OCI-LY3 (cell line): ENCODE measurements around the gene ROBO2.

Experiments used
- H2AFZ ChIP-seq: fragments of 200-600, 300-600 bp; shearing (Covaris generic); 2 replicates; pipeline ENCODE4 v1.6.0; 2014; ENCODE audit warnings: antibody characterized with exemption, low read depth, low read length
- H3K27ac ChIP-seq: fragments of 200-600, 300-600 bp; sonication (generic); 2 replicates; pipeline ENCODE4 v1.5.1; 2014; ENCODE audit warnings: mild to moderate bottlenecking, low read length, moderate library complexity, mixed read lengths
- H3K27me3 ChIP-seq: fragments of 200-600, 300-600 bp; sonication (generic); 2 replicates; pipeline ENCODE4 v1.6.1; 2014; ENCODE audit warnings: low read depth, low read length, mixed read lengths
- H3K36me3 ChIP-seq: fragments of 200-600, 300-600 bp; sonication (generic); replicated peaks from 2 replicates; pipeline ENCODE3; 2014; ENCODE audit warnings: low read depth, low read length, mixed read lengths
- H3K4me1 ChIP-seq: fragments of 300-600, 200-600 bp; sonication (generic); 2 replicates; pipeline ENCODE4 v1.6.1; 2014; ENCODE audit warnings: low read length, mixed read lengths
- H3K4me2 ChIP-seq: fragments of 200-600, 300-600 bp; sonication (generic); 2 replicates; pipeline ENCODE4 v1.6.1; 2014; ENCODE audit warnings: low read length, mixed read lengths
- H3K4me3 ChIP-seq: fragments of 300-600, 200-600 bp; sonication (generic); 2 replicates; pipeline ENCODE4 v1.5.1; 2014; ENCODE audit warnings: antibody characterized with exemption, mild to moderate bottlenecking, low read length, moderate library complexity
- H3K79me2 ChIP-seq: fragments of 300-600, 200-600 bp; shearing (Covaris generic); 2 replicates; pipeline ENCODE4 v1.6.1; 2014; ENCODE audit warnings: mild to moderate bottlenecking, low read length, mixed read lengths
- H3K9ac ChIP-seq: fragments of 300-600, 200-600 bp; shearing (Covaris generic); 2 replicates; pipeline ENCODE4 v1.6.0; 2014; ENCODE audit warnings: mild to moderate bottlenecking, low read length, moderate library complexity
- H3K9me3 ChIP-seq: fragments of 200-600, 300-600 bp; shearing (Covaris generic); 2 replicates; pipeline ENCODE4 v1.6.1; 2014; ENCODE audit warnings: low read length, mixed read lengths; ENCODE audit not compliant: insufficient read depth
- H4K20me1 ChIP-seq: fragments of 200-600, 300-600 bp; sonication (generic); 2 replicates; pipeline ENCODE4 v1.6.1; 2016; ENCODE audit warnings: low read length, mixed read lengths; ENCODE audit not compliant: insufficient read depth
- EZH2phosphoT487 ChIP-seq: fragments of 200-600 bp; shearing (Covaris generic); IDR thresholded peaks from 2 replicates; pipeline ENCODE4 v1.6.1; 2018; ENCODE audit warnings: antibody characterized with exemption, mixed run types, low read depth
- TF ChIP-seq, protein P1 (sequence below): fragments of 200-600, 300-600 bp; sonication (generic); IDR thresholded peaks from 2 replicates; pipeline ENCODE4 v1.5.1; 2014; ENCODE audit warnings: antibody characterized with exemption, low read length, low read depth

The ROBO2 gene

DNA sequence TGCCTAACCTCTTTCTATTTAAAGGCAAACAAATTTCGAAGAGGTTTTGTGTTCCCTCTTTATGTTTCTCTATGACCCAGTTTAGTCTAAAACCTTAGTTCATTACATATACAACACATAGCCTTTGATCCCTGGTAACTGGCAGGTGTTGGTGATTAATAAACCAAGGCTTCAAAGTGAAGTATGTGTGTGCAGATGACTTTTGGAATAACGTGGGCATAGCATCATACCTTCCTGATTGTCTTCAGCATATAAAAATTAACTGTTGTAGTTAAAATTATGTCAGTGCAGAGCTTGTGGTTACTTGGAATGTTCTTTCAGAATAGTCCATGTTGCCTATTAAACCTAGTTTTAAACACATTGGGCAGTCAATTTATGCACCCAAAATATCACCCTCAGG is 608.3 kb downstream of the ROBO2 start:
- no peak overlapping the region for H3K27ac ChIP-seq
- H3K79me2 ChIP-seq: no peaks in the 10 kb centered on the region
- no peaks in the 10 kb centered on the region for H4K20me1 ChIP-seq
- no peak overlapping the region for H2AFZ ChIP-seq
- H3K9ac ChIP-seq: no peak overlapping the region
- TF ChIP-seq, protein P1, sequence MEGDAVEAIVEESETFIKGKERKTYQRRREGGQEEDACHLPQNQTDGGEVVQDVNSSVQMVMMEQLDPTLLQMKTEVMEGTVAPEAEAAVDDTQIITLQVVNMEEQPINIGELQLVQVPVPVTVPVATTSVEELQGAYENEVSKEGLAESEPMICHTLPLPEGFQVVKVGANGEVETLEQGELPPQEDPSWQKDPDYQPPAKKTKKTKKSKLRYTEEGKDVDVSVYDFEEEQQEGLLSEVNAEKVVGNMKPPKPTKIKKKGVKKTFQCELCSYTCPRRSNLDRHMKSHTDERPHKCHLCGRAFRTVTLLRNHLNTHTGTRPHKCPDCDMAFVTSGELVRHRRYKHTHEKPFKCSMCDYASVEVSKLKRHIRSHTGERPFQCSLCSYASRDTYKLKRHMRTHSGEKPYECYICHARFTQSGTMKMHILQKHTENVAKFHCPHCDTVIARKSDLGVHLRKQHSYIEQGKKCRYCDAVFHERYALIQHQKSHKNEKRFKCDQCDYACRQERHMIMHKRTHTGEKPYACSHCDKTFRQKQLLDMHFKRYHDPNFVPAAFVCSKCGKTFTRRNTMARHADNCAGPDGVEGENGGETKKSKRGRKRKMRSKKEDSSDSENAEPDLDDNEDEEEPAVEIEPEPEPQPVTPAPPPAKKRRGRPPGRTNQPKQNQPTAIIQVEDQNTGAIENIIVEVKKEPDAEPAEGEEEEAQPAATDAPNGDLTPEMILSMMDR: no peak
- no peak overlapping the region for H3K4me3 ChIP-seq
- H3K4me2 ChIP-seq: no peak overlapping the region
- H3K9me3 ChIP-seq: no peaks in the 10 kb centered on the region
- H3K27me3 ChIP-seq: no peaks in the 10 kb centered on the region
- no peaks in the 10 kb centered on the region for H3K4me1 ChIP-seq
- H3K36me3 ChIP-seq: no peaks in the 10 kb centered on the region

- Histone ChIP-seq H4K20me1 (no peaks in the 10 kb centered on the region), H2AFZ (no peak overlapping the region)
These were observed 608.8 kb downstream of the ROBO2 start for GRCh38 chr3:77648664-77649063.

DNA sequence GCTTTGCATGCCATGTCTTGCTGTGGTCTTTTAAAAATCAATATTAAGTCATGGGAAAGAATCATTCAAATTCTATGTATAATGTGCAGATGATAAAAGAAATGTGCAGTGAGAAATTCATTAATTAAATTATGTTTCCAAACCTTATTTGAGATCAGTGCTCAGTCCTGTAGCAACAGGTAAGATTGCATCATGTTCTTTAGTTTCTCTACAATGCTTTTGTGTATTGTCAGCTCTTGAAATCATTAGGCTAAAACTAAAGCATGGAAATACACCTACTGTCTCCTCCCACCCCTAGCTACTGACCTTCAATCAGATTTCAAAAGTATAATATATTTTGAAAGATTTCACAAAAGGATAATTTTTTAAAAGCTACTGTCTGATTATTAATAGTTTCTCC is 612.7 kb downstream of the ROBO2 start:
- no peak overlapping the region for H3K4me3 ChIP-seq
- no peak overlapping the region for H3K4me2 ChIP-seq
- no peaks in the 10 kb centered on the region for H4K20me1 ChIP-seq
- H2AFZ ChIP-seq: no peak overlapping the region
- H3K36me3 ChIP-seq: no peaks in the 10 kb centered on the region
- no peaks in the 10 kb centered on the region for H3K79me2 ChIP-seq
- H3K9me3 ChIP-seq: no peaks in the 10 kb centered on the region
- no peak overlapping the region for H3K9ac ChIP-seq
- H3K27me3 ChIP-seq: no peaks in the 10 kb centered on the region
- no peak overlapping the region for H3K27ac ChIP-seq
- no peak for TF ChIP-seq EZH2phosphoT487
- TF ChIP-seq, protein P1: no peak
- no peaks in the 10 kb centered on the region for H3K4me1 ChIP-seq

More at GRCh38 chr3:77648664-77649063, 608.8 kb downstream of the ROBO2 start:
- Histone ChIP-seq H3K4me1 (no peaks in the 10 kb centered on the region), H3K27ac (no peak overlapping the region), H3K9ac (no peak overlapping the region), H3K4me3 (no peak overlapping the region), H3K36me3 (no peaks in the 10 kb centered on the region), H3K9me3 (no peaks in the 10 kb centered on the region), H3K27me3 (no peaks in the 10 kb centered on the region), H3K79me2 (no peaks in the 10 kb centered on the region), H3K4me2 (no peak overlapping the region)
- TF ChIP-seq, protein P1: no peak
- no peak for TF ChIP-seq EZH2phosphoT487

- Histone ChIP-seq H3K36me3 (no peaks in the 10 kb centered on the region), H3K9me3 (peaks cover 2% of the 10 kb centered on the region; the same call in 1 of the 2 replicates), H3K27ac (no peak overlapping the region), H4K20me1 (no peaks in the 10 kb centered on the region), H3K4me2 (no peak overlapping the region), H3K9ac (no peak overlapping the region), H3K4me3 (no peak overlapping the region), H3K79me2 (no peaks in the 10 kb centered on the region), H2AFZ (no peak overlapping the region), H3K4me1 (no peaks in the 10 kb centered on the region), H3K27me3 (no peaks in the 10 kb centered on the region)
- no peak for TF ChIP-seq EZH2phosphoT487
- TF ChIP-seq, protein P1: no peak
These were observed 615.5 kb downstream of the ROBO2 start for GRCh38 chr3:77655396-77655795.
